ENCODE measurements around the gene CACNA2D2.

DNA sequence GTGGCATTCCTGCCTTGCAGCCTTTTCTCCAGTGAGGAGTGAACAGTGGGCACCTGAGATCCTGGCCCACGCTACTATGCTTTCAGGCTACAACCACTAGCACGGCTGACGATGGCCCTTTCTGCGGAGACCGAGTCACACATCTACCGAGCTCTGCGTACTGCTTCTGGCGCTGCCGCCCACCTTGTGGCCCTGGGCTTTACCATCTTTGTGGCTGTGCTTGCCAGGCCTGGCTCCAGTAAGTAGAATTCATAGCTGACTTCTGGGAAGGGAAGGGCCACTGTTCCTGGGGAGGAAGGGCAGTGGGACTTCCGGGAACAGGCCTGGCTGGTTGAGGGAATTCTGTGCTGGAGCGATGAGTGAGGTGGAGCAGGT is 152.1 kb downstream of the CACNA2D2 start:
- TF ChIP-seq, protein P1, sequence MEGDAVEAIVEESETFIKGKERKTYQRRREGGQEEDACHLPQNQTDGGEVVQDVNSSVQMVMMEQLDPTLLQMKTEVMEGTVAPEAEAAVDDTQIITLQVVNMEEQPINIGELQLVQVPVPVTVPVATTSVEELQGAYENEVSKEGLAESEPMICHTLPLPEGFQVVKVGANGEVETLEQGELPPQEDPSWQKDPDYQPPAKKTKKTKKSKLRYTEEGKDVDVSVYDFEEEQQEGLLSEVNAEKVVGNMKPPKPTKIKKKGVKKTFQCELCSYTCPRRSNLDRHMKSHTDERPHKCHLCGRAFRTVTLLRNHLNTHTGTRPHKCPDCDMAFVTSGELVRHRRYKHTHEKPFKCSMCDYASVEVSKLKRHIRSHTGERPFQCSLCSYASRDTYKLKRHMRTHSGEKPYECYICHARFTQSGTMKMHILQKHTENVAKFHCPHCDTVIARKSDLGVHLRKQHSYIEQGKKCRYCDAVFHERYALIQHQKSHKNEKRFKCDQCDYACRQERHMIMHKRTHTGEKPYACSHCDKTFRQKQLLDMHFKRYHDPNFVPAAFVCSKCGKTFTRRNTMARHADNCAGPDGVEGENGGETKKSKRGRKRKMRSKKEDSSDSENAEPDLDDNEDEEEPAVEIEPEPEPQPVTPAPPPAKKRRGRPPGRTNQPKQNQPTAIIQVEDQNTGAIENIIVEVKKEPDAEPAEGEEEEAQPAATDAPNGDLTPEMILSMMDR (IDR thresholded peaks at IDR 0.05): no peak
- peak; percentile 2 for TF ChIP-seq POLR2AphosphoS5 (IDR thresholded peaks at IDR 0.05)
